ENCODE measurements around the gene ARF1.

DNA sequence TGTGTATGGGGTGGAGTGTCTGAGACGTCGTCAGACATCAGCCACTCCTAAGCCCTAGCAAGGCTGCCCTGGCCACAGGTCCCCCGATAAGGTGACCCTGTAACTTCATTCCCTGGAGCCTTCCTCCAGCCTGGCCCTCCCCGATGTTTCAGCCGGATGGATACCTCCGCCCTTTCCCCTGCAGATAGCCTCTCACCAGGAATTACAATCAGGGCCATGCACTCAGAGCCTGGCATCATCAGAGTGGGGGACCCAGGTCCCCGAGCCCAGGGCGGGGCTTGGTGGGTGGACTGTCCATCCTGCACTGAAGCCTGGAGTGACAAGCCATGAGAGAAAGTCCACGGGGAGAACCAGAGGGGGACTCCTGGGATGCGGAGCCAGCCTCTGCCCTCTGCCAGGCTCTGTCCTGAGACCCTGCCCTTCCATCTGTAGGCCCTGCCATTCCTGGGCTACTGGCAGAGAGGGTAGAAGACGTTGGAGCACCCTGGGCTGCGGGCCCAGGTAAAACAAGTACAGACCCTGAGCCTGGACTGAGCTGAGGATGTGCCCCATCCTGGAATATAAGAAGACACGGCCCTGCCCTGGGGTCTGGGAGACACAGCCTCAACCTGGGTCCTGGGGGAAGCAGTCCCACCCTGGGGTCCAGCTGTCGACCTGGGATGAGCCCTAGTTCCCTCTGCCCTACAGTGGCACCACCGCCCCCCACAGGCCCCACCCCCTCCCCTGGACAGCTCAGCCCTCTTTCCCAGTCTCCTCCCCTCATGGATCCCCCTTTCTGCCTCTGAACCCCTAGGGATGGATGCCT lies 16.8 kb upstream of the ARF1 start:
- no peak for TF ChIP-seq ZNF24 (tag by site-specific recombination; IDR thresholded peaks at IDR 0.05)
- TF ChIP-seq, protein P1, sequence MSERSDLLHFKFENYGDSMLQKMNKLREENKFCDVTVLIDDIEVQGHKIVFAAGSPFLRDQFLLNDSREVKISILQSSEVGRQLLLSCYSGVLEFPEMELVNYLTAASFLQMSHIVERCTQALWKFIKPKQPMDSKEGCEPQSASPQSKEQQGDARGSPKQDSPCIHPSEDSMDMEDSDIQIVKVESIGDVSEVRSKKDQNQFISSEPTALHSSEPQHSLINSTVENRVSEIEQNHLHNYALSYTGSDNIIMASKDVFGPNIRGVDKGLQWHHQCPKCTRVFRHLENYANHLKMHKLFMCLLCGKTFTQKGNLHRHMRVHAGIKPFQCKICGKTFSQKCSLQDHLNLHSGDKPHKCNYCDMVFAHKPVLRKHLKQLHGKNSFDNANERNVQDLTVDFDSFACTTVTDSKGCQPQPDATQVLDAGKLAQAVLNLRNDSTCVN (tag by site-specific recombination; optimal IDR thresholded peaks at IDR 0.05) = no peak
- TF ChIP-seq HOXA7 (CRISPR knock-in tag; IDR thresholded peaks at IDR 0.05; ENCODE audit: borderline replicate concordance) = no peak
- TF ChIP-seq BCL11A (tag by site-specific recombination; IDR thresholded peaks at IDR 0.05; ENCODE audit: low read depth) = no peak
- TF ChIP-seq, protein P2, sequence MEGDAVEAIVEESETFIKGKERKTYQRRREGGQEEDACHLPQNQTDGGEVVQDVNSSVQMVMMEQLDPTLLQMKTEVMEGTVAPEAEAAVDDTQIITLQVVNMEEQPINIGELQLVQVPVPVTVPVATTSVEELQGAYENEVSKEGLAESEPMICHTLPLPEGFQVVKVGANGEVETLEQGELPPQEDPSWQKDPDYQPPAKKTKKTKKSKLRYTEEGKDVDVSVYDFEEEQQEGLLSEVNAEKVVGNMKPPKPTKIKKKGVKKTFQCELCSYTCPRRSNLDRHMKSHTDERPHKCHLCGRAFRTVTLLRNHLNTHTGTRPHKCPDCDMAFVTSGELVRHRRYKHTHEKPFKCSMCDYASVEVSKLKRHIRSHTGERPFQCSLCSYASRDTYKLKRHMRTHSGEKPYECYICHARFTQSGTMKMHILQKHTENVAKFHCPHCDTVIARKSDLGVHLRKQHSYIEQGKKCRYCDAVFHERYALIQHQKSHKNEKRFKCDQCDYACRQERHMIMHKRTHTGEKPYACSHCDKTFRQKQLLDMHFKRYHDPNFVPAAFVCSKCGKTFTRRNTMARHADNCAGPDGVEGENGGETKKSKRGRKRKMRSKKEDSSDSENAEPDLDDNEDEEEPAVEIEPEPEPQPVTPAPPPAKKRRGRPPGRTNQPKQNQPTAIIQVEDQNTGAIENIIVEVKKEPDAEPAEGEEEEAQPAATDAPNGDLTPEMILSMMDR (tag by site-specific recombination; IDR thresholded peaks at IDR 0.05) = no peak
- TF ChIP-seq ZSCAN30 (tag by site-specific recombination; IDR thresholded peaks at IDR 0.05) = no peak
- no peak for TF ChIP-seq TRIM28 (IDR thresholded peaks at IDR 0.05; ENCODE audit: borderline replicate concordance, low read length)
- no peak for TF ChIP-seq ZNF23 (tag by site-specific recombination; IDR thresholded peaks at IDR 0.05; ENCODE audit: borderline replicate concordance)
- TF ChIP-seq ZNF10 (tag by site-specific recombination; IDR thresholded peaks at IDR 0.05) = no peak
- no peak for TF ChIP-seq ZNF174 (tag by site-specific recombination; IDR thresholded peaks at IDR 0.05)
- no peak for TF ChIP-seq ZNF785 (tag by site-specific recombination; IDR thresholded peaks at IDR 0.05)
- TF ChIP-seq, protein P3, sequence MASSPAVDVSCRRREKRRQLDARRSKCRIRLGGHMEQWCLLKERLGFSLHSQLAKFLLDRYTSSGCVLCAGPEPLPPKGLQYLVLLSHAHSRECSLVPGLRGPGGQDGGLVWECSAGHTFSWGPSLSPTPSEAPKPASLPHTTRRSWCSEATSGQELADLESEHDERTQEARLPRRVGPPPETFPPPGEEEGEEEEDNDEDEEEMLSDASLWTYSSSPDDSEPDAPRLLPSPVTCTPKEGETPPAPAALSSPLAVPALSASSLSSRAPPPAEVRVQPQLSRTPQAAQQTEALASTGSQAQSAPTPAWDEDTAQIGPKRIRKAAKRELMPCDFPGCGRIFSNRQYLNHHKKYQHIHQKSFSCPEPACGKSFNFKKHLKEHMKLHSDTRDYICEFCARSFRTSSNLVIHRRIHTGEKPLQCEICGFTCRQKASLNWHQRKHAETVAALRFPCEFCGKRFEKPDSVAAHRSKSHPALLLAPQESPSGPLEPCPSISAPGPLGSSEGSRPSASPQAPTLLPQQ (tag by site-specific recombination; IDR thresholded peaks at IDR 0.05) = no peak
- no peak for TF ChIP-seq ZNF239 (tag by site-specific recombination; IDR thresholded peaks at IDR 0.05)
- TF ChIP-seq ZBTB21 (tag by site-specific recombination; IDR thresholded peaks at IDR 0.05) = no peak

Data from HEK293 (cell line).